ENCODE results near the gene ADAMTS8. TPM values are rescaled to one million over a fixed set of nuclear protein-coding genes. Genes with fewer than 3 reads are reported as not detected.

Gene ADAMTS8
- total RNA-seq, 6 experiments from 2014 or later: 0.11 TPM; not detected in 5

GRCh38 chr11:130413405-130414106, 14.9 kb downstream of the ADAMTS8 start:
- Histone ChIP-seq H3K27ac (no peak overlapping the region), H3K36me3 (no peaks in the 10 kb centered on the region), H3K27me3 (no peaks in the 10 kb centered on the region), H3K4me3 (no peak overlapping the region), H3K4me1 (no peaks in the 10 kb centered on the region), H3K9me3 (no peaks in the 10 kb centered on the region)
- intact Hi-C loops (cut with DNase I): no loop called here
- TF ChIP-seq POLR2A (IDR thresholded peaks at IDR 0.05): no peak
- TF ChIP-seq CTCF (IDR thresholded peaks at IDR 0.05): no peak
- 77% methylated on average over 9 of the region's 16 CpGs for WGBS (ENCODE audit: insufficient coverage, low coverage, low lambda C conversion rate, missing lambda C conversion rate)
- ATAC-seq (no peak), DNase-seq (no peak)

DNA sequence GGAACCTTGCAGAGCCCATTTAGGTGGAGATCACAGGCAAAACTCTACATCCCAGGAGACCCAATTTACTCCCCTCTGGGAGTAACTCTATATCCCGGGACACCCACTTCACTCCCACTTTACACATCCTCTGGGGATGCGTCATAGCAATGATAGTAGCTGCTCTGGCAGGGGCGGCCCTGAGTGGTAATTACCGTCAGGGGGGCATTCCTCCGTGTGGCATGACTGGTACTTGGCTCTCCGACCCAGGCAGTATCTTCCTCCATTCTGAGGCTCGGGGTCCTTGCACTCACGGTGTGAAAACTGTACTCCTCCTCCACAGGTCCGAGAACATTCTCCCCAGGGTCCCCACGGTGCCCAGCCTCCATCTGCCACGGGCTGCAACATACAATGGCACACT, 17.2 kb downstream of the ADAMTS8 start:
- Histone ChIP-seq H3K36me3 (no peaks in the 10 kb centered on the region), H3K4me3 (no peak overlapping the region), H3K9me3 (no peaks in the 10 kb centered on the region), H3K27ac (no peak overlapping the region), H3K4me1 (no peaks in the 10 kb centered on the region), H3K27me3 (no peaks in the 10 kb centered on the region)
- ATAC-seq: no peak
- intact Hi-C loops (cut with DNase I): no loop called here
- 62% methylated on average over 6 of the region's 11 CpGs for WGBS (ENCODE audit: insufficient coverage, low coverage, low lambda C conversion rate, missing lambda C conversion rate)
- TF ChIP-seq CTCF (IDR thresholded peaks at IDR 0.05) (no peak), POLR2A (IDR thresholded peaks at IDR 0.05) (no peak)
- DNase-seq: no peak

DNA sequence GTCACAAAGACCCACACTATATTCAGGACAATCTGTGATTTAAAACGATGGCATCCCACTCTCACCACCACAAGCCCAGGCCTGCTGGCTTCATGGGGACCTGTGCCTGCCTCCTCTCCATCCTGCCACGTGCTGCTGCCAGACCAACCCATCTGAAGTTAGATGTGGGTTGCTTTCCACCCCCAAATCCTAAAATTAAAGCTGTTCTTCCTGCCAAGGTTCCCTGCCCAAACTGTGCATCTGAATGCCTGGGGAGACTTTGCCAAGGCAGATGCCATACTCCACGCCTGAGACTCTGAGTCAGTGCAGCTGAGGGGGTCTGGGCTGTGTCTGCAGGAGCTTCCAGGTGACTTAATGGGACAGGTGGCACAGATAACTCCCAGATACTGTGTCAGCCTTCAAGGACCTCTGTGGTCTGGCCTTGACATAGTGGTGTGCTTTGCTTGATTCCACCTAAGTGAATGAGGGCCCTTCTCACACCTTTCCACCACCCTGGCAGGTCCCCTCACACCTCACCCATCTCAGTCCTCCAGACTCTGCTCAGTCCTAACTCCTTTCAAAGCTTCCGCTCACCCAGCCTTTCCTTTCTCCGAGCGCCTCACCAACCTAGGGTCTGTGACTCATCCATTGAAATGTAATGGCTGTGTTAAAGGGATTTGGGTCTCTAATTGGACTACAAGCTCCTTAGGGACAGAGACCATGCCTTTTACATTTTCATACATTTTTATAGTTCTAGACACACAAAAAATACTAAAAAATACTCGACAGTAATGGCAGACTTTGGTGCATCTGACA, 18.6 kb downstream of the ADAMTS8 start:
- no peaks in the 10 kb centered on the region for H3K4me1 ChIP-seq
- ATAC-seq (no peak), DNase-seq (no peak)
- H3K36me3 ChIP-seq: no peaks in the 10 kb centered on the region
- TF ChIP-seq POLR2A (IDR thresholded peaks at IDR 0.05) (no peak), CTCF (IDR thresholded peaks at IDR 0.05) (no peak)
- no peak overlapping the region for H3K27ac ChIP-seq
- no peaks in the 10 kb centered on the region for H3K27me3 ChIP-seq
- H3K9me3 ChIP-seq: no peaks in the 10 kb centered on the region
- H3K4me3 ChIP-seq: no peak overlapping the region
- 83% methylated on average over 7 of the region's 7 CpGs for WGBS (ENCODE audit: insufficient coverage, low coverage, low lambda C conversion rate, missing lambda C conversion rate)
- intact Hi-C loops (cut with DNase I): no loop called here

DNA sequence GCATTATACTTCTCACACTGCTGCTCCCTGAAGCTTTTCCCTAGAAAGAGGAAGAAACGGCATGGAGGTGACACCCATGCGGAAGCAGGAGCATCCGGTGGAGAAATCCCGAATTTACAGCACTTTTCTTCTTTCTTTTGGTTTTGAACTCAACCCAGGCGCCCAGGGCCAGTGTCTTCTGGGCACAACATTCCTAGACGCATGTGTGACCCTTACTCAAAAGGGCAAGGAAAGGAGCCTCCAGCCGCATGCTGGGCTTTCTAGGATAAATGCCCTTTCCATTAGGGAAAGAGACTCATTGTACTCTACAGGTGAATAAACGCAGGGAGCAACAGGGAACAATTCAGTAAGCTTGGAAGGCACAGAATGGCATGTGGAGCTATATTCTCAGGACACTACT, 19.5 kb downstream of the ADAMTS8 start:
- no peaks in the 10 kb centered on the region for H3K4me1 ChIP-seq
- H3K36me3 ChIP-seq: no peaks in the 10 kb centered on the region
- DNase-seq: no peak
- no peak for ATAC-seq
- TF ChIP-seq CTCF (IDR thresholded peaks at IDR 0.05) (no peak), POLR2A (IDR thresholded peaks at IDR 0.05) (no peak)
- WGBS (ENCODE audit: insufficient coverage, low coverage, low lambda C conversion rate, missing lambda C conversion rate): 44% methylated on average over 2 of the region's 8 CpGs
- H3K9me3 ChIP-seq: no peaks in the 10 kb centered on the region
- H3K4me3 ChIP-seq: no peak overlapping the region
- no peaks in the 10 kb centered on the region for H3K27me3 ChIP-seq
- intact Hi-C loops (cut with DNase I): no loop called here
- no peak overlapping the region for H3K27ac ChIP-seq

Measured in right lobe of liver (tissue), 6 donors.